Measurements from ENCODE around the gene PRKAR1A. TPM values are rescaled to one million over a fixed set of nuclear protein-coding genes. Genes with fewer than 3 reads are reported as not detected.

Gene PRKAR1A
- total and polyA plus RNA-seq, 12 donors, result 170 to 1,378 (median 783) TPM

DNA sequence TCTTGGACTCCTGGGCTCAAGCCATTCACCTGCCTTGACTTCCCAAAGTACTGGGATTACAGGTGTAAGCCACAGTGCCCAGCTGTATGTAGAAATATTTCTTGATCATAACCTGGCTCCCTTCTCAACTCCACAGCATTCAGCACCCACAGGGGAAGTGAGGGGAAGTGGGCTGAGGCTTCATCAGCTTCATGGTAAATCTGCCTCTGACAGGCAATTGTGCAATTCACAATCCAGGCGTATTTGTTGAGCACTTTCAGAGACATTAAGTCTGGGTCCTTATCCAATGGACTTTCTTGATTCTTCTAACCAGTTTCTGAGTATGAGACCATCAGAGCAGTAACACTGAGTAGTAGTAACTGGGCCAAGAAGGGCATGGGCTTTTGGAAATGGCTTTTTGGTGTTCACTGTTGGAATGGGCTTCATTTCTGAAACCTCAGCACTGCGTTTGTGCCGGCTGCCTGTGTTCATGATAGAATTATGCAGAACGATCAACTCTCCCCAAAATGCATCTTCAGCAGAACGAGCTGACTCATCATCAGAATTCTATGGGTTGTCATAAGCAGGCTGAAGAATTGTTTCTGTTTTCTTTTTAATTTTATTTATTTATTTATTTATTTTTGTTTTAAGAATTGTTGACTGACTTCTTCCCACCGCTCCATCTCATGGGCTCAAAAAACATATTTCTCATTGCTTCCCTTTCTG, 60.1 kb downstream of the PRKAR1A start:
- TF ChIP-seq, protein P1, sequence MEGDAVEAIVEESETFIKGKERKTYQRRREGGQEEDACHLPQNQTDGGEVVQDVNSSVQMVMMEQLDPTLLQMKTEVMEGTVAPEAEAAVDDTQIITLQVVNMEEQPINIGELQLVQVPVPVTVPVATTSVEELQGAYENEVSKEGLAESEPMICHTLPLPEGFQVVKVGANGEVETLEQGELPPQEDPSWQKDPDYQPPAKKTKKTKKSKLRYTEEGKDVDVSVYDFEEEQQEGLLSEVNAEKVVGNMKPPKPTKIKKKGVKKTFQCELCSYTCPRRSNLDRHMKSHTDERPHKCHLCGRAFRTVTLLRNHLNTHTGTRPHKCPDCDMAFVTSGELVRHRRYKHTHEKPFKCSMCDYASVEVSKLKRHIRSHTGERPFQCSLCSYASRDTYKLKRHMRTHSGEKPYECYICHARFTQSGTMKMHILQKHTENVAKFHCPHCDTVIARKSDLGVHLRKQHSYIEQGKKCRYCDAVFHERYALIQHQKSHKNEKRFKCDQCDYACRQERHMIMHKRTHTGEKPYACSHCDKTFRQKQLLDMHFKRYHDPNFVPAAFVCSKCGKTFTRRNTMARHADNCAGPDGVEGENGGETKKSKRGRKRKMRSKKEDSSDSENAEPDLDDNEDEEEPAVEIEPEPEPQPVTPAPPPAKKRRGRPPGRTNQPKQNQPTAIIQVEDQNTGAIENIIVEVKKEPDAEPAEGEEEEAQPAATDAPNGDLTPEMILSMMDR (IDR thresholded peaks at IDR 0.05), result no peak
- WGBS, 2 donors, result 90 to 93% methylated on average over 6 of the region's 6 CpGs
- Histone ChIP-seq H3K27me3 (no peaks in the 10 kb centered on the region), H3K4me1 (peaks cover 0 to 46% (median 2%) of the 10 kb centered on the region in 9 donors), H3K4me3 (no peak overlapping the region), H3K36me3 (peaks cover 0 to 3% (median 0%) of the 10 kb centered on the region in 9 donors), H3K27ac (peak overlapping the region in 1 of 10 donors; percentile 61), H3K9me3 (no peaks in the 10 kb centered on the region)
- no peak for DNase-seq
- intact Hi-C loops (cut with DNase I), result no loop called here
- no peak for ATAC-seq

DNA sequence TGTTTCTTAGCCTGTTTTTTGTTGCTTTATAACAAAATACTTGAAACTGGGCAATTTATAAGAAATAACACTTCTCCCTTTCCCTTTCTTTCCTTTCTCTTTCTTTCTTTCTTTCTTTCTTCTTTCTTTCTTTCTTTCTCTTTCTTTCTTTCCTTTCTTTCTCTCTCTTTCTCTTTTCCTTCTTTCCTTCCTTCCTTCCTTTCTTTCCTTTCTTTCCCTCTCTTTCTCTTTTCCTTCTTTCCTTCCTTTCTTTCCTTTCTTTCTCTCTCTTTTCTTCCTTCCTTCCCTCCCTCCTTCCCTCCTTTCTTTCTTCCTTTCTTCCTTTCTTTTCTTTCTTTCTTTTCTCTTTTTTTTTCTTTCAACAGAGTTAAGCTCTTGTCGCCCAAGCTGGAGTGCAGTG, 61.1 kb downstream of the PRKAR1A start:
- Histone ChIP-seq H3K4me1 (peaks cover 0 to 45% (median 3%) of the 10 kb centered on the region in 9 donors), H3K27me3 (no peaks in the 10 kb centered on the region), H3K9me3 (no peaks in the 10 kb centered on the region), H3K27ac (peak overlapping the region in 1 of 10 donors; percentile 61), H3K36me3 (peaks cover 0 to 3% (median 0%) of the 10 kb centered on the region in 9 donors), H3K4me3 (no peak overlapping the region)
- ATAC-seq, result no peak
- TF ChIP-seq, protein P1 (IDR thresholded peaks at IDR 0.05), result no peak
- intact Hi-C loops (cut with DNase I), result no loop called here
- 90 to 100% methylated on average over 1 of the region's 1 CpG for WGBS, 2 donors
- no peak for DNase-seq

DNA sequence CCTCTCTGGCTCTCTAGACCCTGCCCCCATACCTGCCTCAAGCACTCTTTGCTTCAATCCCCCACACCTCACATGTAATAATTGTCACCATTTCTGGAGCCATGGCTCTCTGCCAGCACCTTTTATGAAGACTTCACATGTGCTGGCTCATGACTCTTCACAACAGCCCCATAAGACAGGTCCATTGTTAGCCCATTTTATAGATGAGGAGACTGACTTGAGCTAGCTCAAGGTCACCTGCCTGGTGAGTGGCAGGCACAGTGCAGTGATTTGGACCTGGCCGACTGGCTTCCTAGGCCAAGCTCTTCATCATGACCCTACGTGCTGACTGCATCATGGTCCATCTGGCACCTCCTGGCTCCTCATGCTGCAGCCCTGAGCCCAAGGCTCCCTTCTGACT, 63.9 kb downstream of the PRKAR1A start:
- intact Hi-C loops (cut with DNase I), result no loop called here
- no peak for ATAC-seq
- H3K9me3 ChIP-seq, result peaks cover 0 to 8% (median 0%) of the 10 kb centered on the region in 11 donors
- peak overlapping the region in 9 of 10 donors; percentile 7 to 89 (median 48) for H3K27ac ChIP-seq
- no peak for DNase-seq
- no peak overlapping the region for H3K4me3 ChIP-seq
- H3K4me1 ChIP-seq, result peaks cover 0 to 64% (median 4%) of the 10 kb centered on the region in 9 donors
- TF ChIP-seq, protein P1 (IDR thresholded peaks at IDR 0.05), result no peak
- 92 to 97% methylated on average over 2 of the region's 2 CpGs for whole genome bisulfite sequencing, 2 donors
- H3K27me3 ChIP-seq, result no peaks in the 10 kb centered on the region
- peaks cover 0 to 3% (median 0%) of the 10 kb centered on the region in 9 donors for H3K36me3 ChIP-seq

DNA sequence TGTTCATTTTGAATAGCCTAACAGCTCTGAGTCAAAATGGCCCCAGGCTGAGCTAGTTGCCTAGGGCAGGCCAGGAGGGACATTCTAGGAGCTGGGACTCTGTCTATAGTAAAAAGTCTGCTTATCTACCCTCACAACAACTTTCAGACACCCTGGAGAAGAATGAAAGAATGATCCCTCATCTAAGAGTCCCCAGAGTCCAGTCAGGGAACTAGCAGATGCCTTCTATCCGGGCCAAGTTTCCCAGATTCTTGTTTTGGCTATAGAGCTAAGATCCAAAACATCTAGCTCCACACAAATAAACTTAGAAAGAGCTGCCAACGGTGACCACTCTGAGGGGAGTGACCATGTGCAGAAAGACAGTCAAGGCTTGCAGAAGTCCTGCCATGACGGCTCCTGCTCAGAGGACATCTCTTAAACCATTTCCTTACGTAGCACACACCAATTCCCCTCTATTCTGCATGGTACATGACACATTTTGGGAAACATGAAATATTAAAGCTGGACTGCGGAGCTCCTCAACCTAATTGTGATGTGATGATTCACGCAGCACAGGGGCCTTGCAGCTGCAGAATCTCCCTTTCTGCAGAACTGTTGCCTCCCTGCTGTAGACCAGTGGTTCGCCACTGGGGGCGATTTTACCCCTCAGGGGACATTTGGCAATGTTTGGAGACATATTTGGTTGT, 64.7 kb downstream of the PRKAR1A start:
- H3K4me1 ChIP-seq, result peaks cover 0 to 72% (median 4%) of the 10 kb centered on the region in 9 donors

More for the DNA sequence above, 64.7 kb downstream of the PRKAR1A start:
- peaks cover 0 to 8% (median 0%) of the 10 kb centered on the region in 11 donors for H3K9me3 ChIP-seq
- no peaks in the 10 kb centered on the region for H3K27me3 ChIP-seq
- H3K27ac ChIP-seq, result peak overlapping the region in 8 of 10 donors; percentile 7 to 89 (median 50)
- DNase-seq (peak; percentile 21 to 45), ATAC-seq (peak; percentile 73 to 85 (median 78))
- H3K4me3 ChIP-seq, result no peak overlapping the region
- TF ChIP-seq, protein P1 (IDR thresholded peaks at IDR 0.05), result peak in 2 of 9 donors; percentile 10 to 12
- peaks cover 0 to 3% (median 0%) of the 10 kb centered on the region in 9 donors for H3K36me3 ChIP-seq
- 63 to 67% methylated on average over 8 of the region's 8 CpGs for WGBS, 2 donors
- intact Hi-C loops (cut with DNase I), result no loop called here
